Endothelial cell of umbilical vein (primary cell): Measurements from ENCODE around the gene POLR3A. TPM values are rescaled to one million over a fixed set of nuclear protein-coding genes. Genes with fewer than 3 reads are reported as not detected.

Experiments used
- BruUV-seq: library from RNA; stranded (reverse); fragments of 400-500 nt; replicated peaks from 2 replicates; lab custom pipeline; 2021; lab: Mats Ljungman, UMichigan
- CTCF ChIA-PET: fragments of 300-600, 350-600 bp; sonication (Branson Sonifier 250); formaldehyde crosslinking; loops from one replicate; lab custom pipeline; 2021; ENCODE audit warnings: antibody characterized with exemption, inconsistent platforms; lab: Charles Lee
- POLR2A ChIA-PET: fragments of 300-600, 350-600 bp; sonication (Branson Sonifier 250); formaldehyde crosslinking; loops from one replicate; lab custom pipeline; 2021; ENCODE audit warnings: antibody characterized with exemption, inconsistent platforms; lab: Charles Lee
- DNase-seq: peaks from one replicate; pipeline ENCODE4 v3.0.0-alpha.2; 2011; ENCODE audit warnings: low read depth, low spot score
- FAIRE-seq: peaks from 2 replicates; lab custom pipeline; 2011; peaks lifted over from hg19 to GRCh38; lab: Jason Lieb, UNC
- H2AFZ ChIP-seq: 2 replicates; pipeline ENCODE4 v1.6.0; 2012; ENCODE audit warnings: low read depth, low read length, control low read depth, inconsistent platforms
- H3K27ac ChIP-seq: 2 replicates; pipeline ENCODE4 v1.5.1; 2011; ENCODE audit warnings: low read depth, mild to moderate bottlenecking, control low read depth, low read length, moderate library complexity; ENCODE audit not compliant: insufficient read depth
- H3K27me3 ChIP-seq, 2 experiments: 2 replicates each; pipeline versions ENCODE4 v1.6.0 to v1.6.1; 2011; ENCODE audit warnings: low read length in 2 of 2, mixed read lengths in 1 of 2; ENCODE audit not compliant: control insufficient read depth in 2 of 2, insufficient read depth in 2 of 2
- H3K36me3 ChIP-seq, 2 experiments: 2 replicates in 1 of 2; 3 replicates in 1 of 2; pipeline ENCODE4 v1.5.1; 2011; ENCODE audit warnings: low read length in 2 of 2, mild to moderate bottlenecking in 1 of 2, moderate library complexity in 1 of 2; ENCODE audit not compliant: control insufficient read depth in 2 of 2, insufficient read depth in 2 of 2; ENCODE audit errors: extremely low read depth in 1 of 2
- H3K4me1 ChIP-seq: 3 replicates; pipeline ENCODE4 v1.5.1; 2011; ENCODE audit warnings: mild to moderate bottlenecking, low read length; ENCODE audit not compliant: control insufficient read depth, insufficient read depth; ENCODE audit errors: extremely low read depth
- H3K4me2 ChIP-seq: 2 replicates; pipeline ENCODE4 v1.6.1; 2011; ENCODE audit warnings: low read length, control low read depth, mixed read lengths; ENCODE audit not compliant: insufficient read depth
- H3K4me3 ChIP-seq, 3 experiments: fragments of 200-600 bp in 1 of 3; sonication (generic), shearing (Covaris generic) in 1 of 3; replicated peaks in 1 of 3; 2 replicates each; pipeline ENCODE4 v1.5.1; 2011 to 2016; ENCODE audit warnings: control low read depth in 3 of 3, low read length in 3 of 3, mild to moderate bottlenecking in 2 of 3, inconsistent platforms in 1 of 3, low read depth in 1 of 3, moderate library complexity in 1 of 3; ENCODE audit not compliant: insufficient read depth in 1 of 3
- H3K79me2 ChIP-seq: 2 replicates; pipeline ENCODE4 v1.6.0; 2012; ENCODE audit warnings: low read length, inconsistent platforms; ENCODE audit not compliant: control insufficient read depth, insufficient read depth
- H3K9ac ChIP-seq: replicated peaks from 2 replicates; pipeline ENCODE3; 2011; ENCODE audit warnings: low read length, control low read depth; ENCODE audit not compliant: insufficient read depth; ENCODE audit errors: extremely low read depth
- H3K9me1 ChIP-seq: replicated peaks from 3 replicates; pipeline ENCODE4 v1.6.0; 2011; ENCODE audit warnings: mild to moderate bottlenecking, low read length; ENCODE audit not compliant: control insufficient read depth, insufficient read depth; ENCODE audit errors: extremely low read depth
- H3K9me3 ChIP-seq: replicated peaks from 2 replicates; pipeline ENCODE4 v1.5.1; 2012; ENCODE audit warnings: low read length, inconsistent platforms; ENCODE audit not compliant: control insufficient read depth, insufficient read depth
- H4K20me1 ChIP-seq: replicated peaks from 2 replicates; pipeline ENCODE3; 2011; ENCODE audit warnings: mild to moderate bottlenecking, low read length; ENCODE audit not compliant: control insufficient read depth, insufficient read depth; ENCODE audit errors: extremely low read depth
- EZH2 ChIP-seq: IDR thresholded peaks from 2 replicates; pipeline ENCODE4 v1.6.1; 2012; ENCODE audit warnings: borderline replicate concordance, low read depth, mild to moderate bottlenecking, moderate library complexity, low read length, inconsistent platforms; ENCODE audit not compliant: severe bottlenecking
- FOS ChIP-seq: IDR thresholded peaks from 2 replicates; pipeline ENCODE4 v1.6.1; 2011; ENCODE audit warnings: mild to moderate bottlenecking, low read length, moderate library complexity, borderline replicate concordance; ENCODE audit not compliant: insufficient read depth
- GATA2 ChIP-seq: IDR thresholded peaks from 2 replicates; pipeline ENCODE4 v1.7.0; 2011; ENCODE audit warnings: low read depth, mild to moderate bottlenecking, moderate library complexity, mixed read lengths, low read length; ENCODE audit not compliant: insufficient read length, insufficient read depth
- JUN ChIP-seq: IDR thresholded peaks from 2 replicates; pipeline ENCODE4 v1.6.1; 2011; ENCODE audit warnings: borderline replicate concordance, low read depth; ENCODE audit not compliant: insufficient read length, insufficient read depth
- MYC ChIP-seq: IDR thresholded peaks from one replicate; pipeline ENCODE4 v1.6.1; 2011; ENCODE audit warnings: mild to moderate bottlenecking, low read depth, low read length
- POLR2A ChIP-seq: IDR thresholded peaks from 2 replicates; pipeline ENCODE4 v1.6.1; 2012; ENCODE audit warnings: low read depth, mild to moderate bottlenecking, control low read depth, low read length
- POLR2AphosphoS5 ChIP-seq: IDR thresholded peaks from 2 replicates; pipeline ENCODE4 v1.6.1; 2012; ENCODE audit warnings: low read depth, mild to moderate bottlenecking, control low read depth, low read length, moderate library complexity; ENCODE audit not compliant: insufficient read depth
- dilution Hi-C: fragments of 300-500 bp; cut with MboI; formaldehyde crosslinking; loops from one replicate; pipeline ENCODE4 v1.15.0; 2019; ENCODE audit warnings: low sequenced_read_pairs; ENCODE audit not compliant: extremely low pct_ligation_motif_present
- intact Hi-C: fragments of 100-400 bp; cut with micrococcal nuclease; formaldehyde crosslinking; loops from one replicate; pipeline ENCODE4 v1.10.0; 2022
- polyA plus RNA-seq, 4 experiments: library from polyadenylated mRNA; depleted of rRNA in 3 of 4; stranded (reverse) in 3 of 4; unstranded in 1 of 4; fragments of >200 nt; gene quantifications; 2 replicates each; pipeline versions ENCODE4 v1.2.1 to v1.2.3, GENCODE V29; 2011 to 2012; ENCODE audit warnings: missing spikeins in 1 of 4
- total RNA-seq: library from RNA; stranded (reverse); gene quantifications from 2 replicates; pipeline ENCODE4 v1.2.3, GENCODE V29; 2021
- TF ChIP-seq, protein P1 (sequence below), 2 donors: IDR thresholded peaks; 1 replicate in 1 of 2; 2 replicates in 1 of 2; pipeline ENCODE4 v1.5.1; 2011; ENCODE audit warnings: low read length in 2 of 2, mild to moderate bottlenecking in 2 of 2, moderate library complexity in 2 of 2, control low read depth in 1 of 2, inconsistent platforms in 1 of 2, low read depth in 1 of 2; ENCODE audit not compliant: insufficient read depth in 1 of 2; ENCODE audit errors: extremely low read depth in 1 of 2
- TF ChIP-seq, protein P2 (sequence below): IDR thresholded peaks from 2 replicates; pipeline ENCODE4 v1.6.1; 2011; ENCODE audit not compliant: insufficient read depth, insufficient read length

The POLR3A gene
- total and polyA plus RNA-seq, 2 donors (not counting 3 experiments of a cell fraction or from before 2014, with no cell fraction given), result 9.5 to 25.3 TPM

DNA sequence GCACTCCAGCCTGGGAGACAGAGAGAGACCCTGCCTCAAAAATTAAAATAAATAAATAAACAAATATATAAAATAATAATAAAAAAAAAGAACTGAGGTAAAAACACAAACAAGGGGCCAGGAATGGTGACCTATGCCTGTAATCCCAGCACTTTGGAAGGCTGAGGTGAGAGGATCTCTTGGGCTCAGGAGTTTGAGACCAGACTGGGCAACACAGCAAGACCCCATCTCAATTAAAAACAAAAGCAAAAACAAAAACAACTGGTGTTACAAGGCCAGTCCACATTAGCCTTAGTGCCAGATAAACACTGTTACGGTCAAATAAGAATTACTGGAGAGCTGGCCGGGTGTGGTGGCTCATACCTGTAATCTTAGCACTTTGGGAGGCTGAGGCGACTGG is 5.6 kb downstream of the POLR3A start:
- dilution Hi-C loops, result no loop called here
- no peaks in the 10 kb centered on the region for H4K20me1 ChIP-seq
- TF ChIP-seq MYC (no peak), GATA2 (no peak), EZH2 (no peak), POLR2A (no peak), JUN (no peak), POLR2AphosphoS5 (no peak), FOS (no peak)
- TF ChIP-seq, protein P1, sequence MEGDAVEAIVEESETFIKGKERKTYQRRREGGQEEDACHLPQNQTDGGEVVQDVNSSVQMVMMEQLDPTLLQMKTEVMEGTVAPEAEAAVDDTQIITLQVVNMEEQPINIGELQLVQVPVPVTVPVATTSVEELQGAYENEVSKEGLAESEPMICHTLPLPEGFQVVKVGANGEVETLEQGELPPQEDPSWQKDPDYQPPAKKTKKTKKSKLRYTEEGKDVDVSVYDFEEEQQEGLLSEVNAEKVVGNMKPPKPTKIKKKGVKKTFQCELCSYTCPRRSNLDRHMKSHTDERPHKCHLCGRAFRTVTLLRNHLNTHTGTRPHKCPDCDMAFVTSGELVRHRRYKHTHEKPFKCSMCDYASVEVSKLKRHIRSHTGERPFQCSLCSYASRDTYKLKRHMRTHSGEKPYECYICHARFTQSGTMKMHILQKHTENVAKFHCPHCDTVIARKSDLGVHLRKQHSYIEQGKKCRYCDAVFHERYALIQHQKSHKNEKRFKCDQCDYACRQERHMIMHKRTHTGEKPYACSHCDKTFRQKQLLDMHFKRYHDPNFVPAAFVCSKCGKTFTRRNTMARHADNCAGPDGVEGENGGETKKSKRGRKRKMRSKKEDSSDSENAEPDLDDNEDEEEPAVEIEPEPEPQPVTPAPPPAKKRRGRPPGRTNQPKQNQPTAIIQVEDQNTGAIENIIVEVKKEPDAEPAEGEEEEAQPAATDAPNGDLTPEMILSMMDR (IDR thresholded peaks at IDR 0.05; ENCODE audit: extremely low read depth in 1 of 2, insufficient read depth in 1 of 2, low read depth in 1 of 2, low read length in 2 of 2), result no peak
- TF ChIP-seq, protein P2, sequence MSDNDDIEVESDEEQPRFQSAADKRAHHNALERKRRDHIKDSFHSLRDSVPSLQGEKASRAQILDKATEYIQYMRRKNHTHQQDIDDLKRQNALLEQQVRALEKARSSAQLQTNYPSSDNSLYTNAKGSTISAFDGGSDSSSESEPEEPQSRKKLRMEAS, result no peak
- H2AFZ ChIP-seq, result no peak overlapping the region
- no peak overlapping the region for H3K4me2 ChIP-seq
- no peaks in the 10 kb centered on the region for H3K27me3 ChIP-seq
- no peak for DNase-seq
- H3K79me2 ChIP-seq, result peaks cover 20% of the 10 kb centered on the region
- no peak for FAIRE-seq
- no peaks in the 10 kb centered on the region for H3K9me3 ChIP-seq
- no peak overlapping the region for H3K4me3 ChIP-seq
- peaks cover 33 to 41% of the 10 kb centered on the region in 2 experiments for H3K36me3 ChIP-seq
- intact Hi-C loops, result no loop called here
- ChIA-PET CTCF (no interaction called here), POLR2A (no interaction called here)
- no peaks in the 10 kb centered on the region for H3K9me1 ChIP-seq
- H3K4me1 ChIP-seq, result peaks cover 29% of the 10 kb centered on the region
- no peak overlapping the region for H3K9ac ChIP-seq
- BruUV-seq, result no TSS peak
- no peak overlapping the region for H3K27ac ChIP-seq
